Panc1 (cell line): ENCODE measurements around the gene LAMP5. TPM values are rescaled to one million over a fixed set of nuclear protein-coding genes. Genes with fewer than 3 reads are reported as not detected.

ENCODE experiments used
- ATAC-seq: fragments of 200-7000 bp; cut with Tn5 transposase; 2 replicates; pipeline ENCODE4 v1.9.1; 2020; ENCODE audit warnings: mild to moderate bottlenecking, moderate library complexity
- BruUV-seq: library from RNA; stranded (reverse); fragments of 400-500 nt; replicated peaks from 2 replicates; lab custom pipeline; 2021; lab: Mats Ljungman, UMichigan
- CTCF ChIA-PET: fragments of 300-600 bp; sonication (Branson Sonifier 250); formaldehyde crosslinking; loops from one replicate; lab custom pipeline; 2022; ENCODE audit warnings: antibody characterized with exemption; lab: Charles Lee
- POLR2A ChIA-PET: fragments of 300-600 bp; sonication (Branson Sonifier 250); formaldehyde crosslinking; loops from one replicate; lab custom pipeline; 2022; ENCODE audit warnings: antibody characterized with exemption; lab: Charles Lee
- DNase-seq: peaks from one replicate; pipeline ENCODE4 v3.0.0-alpha.2; 2010; ENCODE audit warnings: low read depth, low spot score
- H3K27ac ChIP-seq: 2 replicates; pipeline ENCODE4 v1.5.1; 2011; ENCODE audit warnings: mild to moderate bottlenecking, low read length, inconsistent platforms
- H3K27me3 ChIP-seq: fragments of 200-500 bp; sonication (Bioruptor generic); 2 replicates; pipeline ENCODE4 v1.6.0; 2014; ENCODE audit warnings: low read length, inconsistent platforms; ENCODE audit not compliant: control insufficient read depth, insufficient read depth
- H3K36me3 ChIP-seq: fragments of 200-500 bp; sonication (Bioruptor generic); 2 replicates; pipeline ENCODE4 v1.5.1; 2014; ENCODE audit warnings: inconsistent platforms, mild to moderate bottlenecking, low read length, moderate library complexity; ENCODE audit not compliant: control insufficient read depth, insufficient read depth
- H3K4me1 ChIP-seq: 2 replicates; pipeline ENCODE4 v1.5.1; 2011; ENCODE audit warnings: inconsistent platforms, mild to moderate bottlenecking, low read length, moderate library complexity; ENCODE audit not compliant: control insufficient read depth, insufficient read depth
- H3K4me3 ChIP-seq, 2 experiments: 2 replicates each; pipeline ENCODE4 v1.5.1; 2011 to 2012; ENCODE audit warnings: low read depth in 2 of 2, low read length in 2 of 2, mild to moderate bottlenecking in 2 of 2, inconsistent platforms in 1 of 2, moderate library complexity in 1 of 2
- H3K9me3 ChIP-seq: fragments of 200-500 bp; sonication (Bioruptor generic); 2 replicates; pipeline ENCODE4 v1.5.1; 2014; ENCODE audit warnings: low read depth, mild to moderate bottlenecking, inconsistent platforms, low read length, moderate library complexity; ENCODE audit not compliant: control insufficient read depth, insufficient read depth
- POLR2AphosphoS5 ChIP-seq: IDR thresholded peaks from 2 replicates; pipeline ENCODE4 v1.6.1; 2012; ENCODE audit warnings: mild to moderate bottlenecking, low read depth, low read length, moderate library complexity
- SIN3A ChIP-seq: IDR thresholded peaks from 2 replicates; pipeline ENCODE4 v1.6.1; 2012; ENCODE audit warnings: low read depth, mild to moderate bottlenecking, low read length, moderate library complexity, borderline replicate concordance; ENCODE audit not compliant: insufficient read depth
- TCF7L2 ChIP-seq: IDR thresholded peaks from 2 replicates; pipeline ENCODE4 v1.6.1; 2011; ENCODE audit warnings: mild to moderate bottlenecking, low read depth, low read length, inconsistent platforms
- in situ Hi-C: cut with HindIII; loops from 2 replicates; pipeline ENCODE4 v1.10.0; 2016; ENCODE audit warnings: low sequenced_read_pairs, low pct_unique_long_range_greater_than_20kb
- intact Hi-C: fragments of 100-400 bp; cut with micrococcal nuclease; formaldehyde crosslinking; loops from one replicate; pipeline ENCODE4 v1.10.0; 2022; ENCODE audit not compliant: unreplicated experiment
- total RNA-seq: library from RNA; stranded (reverse); gene quantifications from one replicate; pipeline ENCODE4 v1.2.1, GENCODE V29; 2021; ENCODE audit not compliant: unreplicated experiment
- TF ChIP-seq, protein P1 (sequence below): fragments of 450-650 bp; IDR thresholded peaks from 2 replicates; pipeline ENCODE4 v1.5.1; 2017; ENCODE audit warnings: mild to moderate bottlenecking
- TF ChIP-seq, protein P2 (sequence below), 2 experiments: IDR thresholded peaks; 2 replicates each; pipeline ENCODE4 v1.6.1; 2011 to 2012; ENCODE audit warnings: low read depth in 2 of 2, control low read depth in 1 of 2, low read length in 1 of 2, mild to moderate bottlenecking in 1 of 2, moderate library complexity in 1 of 2; ENCODE audit not compliant: insufficient read depth in 1 of 2

LAMP5 gene
- total RNA-seq, 1 experiment from 2014 or later, result not detected

DNA sequence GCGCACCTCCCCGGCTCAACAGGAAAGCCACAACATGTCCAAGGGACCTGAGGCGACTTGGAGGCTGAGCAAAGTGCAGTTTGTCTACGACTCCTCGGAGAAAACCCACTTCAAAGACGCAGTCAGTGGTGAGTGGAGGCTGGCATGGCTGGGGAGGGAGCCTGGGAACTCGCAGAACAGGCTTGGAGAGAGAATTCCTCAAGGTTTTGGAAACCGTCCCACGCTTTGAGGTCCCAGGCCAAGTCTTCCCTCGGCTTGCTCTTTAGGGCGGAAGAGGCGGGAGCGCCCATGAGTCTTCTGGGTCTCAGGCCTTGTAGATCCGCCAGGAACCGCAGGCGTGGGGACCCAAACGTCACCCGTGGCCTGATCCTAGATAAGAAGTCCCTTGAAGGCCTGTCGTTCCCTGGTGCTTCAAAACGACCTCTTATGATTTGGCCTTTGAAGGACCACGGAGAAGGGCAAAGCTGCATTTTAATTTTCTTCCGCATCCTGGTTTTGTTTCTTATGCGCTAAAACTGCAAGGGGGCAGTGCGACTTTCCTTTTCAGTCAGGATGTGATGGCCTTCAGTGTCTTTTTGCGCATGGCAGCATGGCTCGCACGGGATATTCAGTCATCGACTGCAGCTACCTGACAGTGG, 2.0 kb downstream of the LAMP5 start:
- no TSS peak for BruUV-seq
- DNase-seq, result no peak
- intact Hi-C loops, result no loop called here
- H3K4me1 ChIP-seq, result peaks cover 5% of the 10 kb centered on the region; the same call in 1 of the 2 replicates
- H3K36me3 ChIP-seq, result no peaks in the 10 kb centered on the region; the same call in 1 of the 2 replicates
- ATAC-seq, result peak; percentile 56; the same call in 1 of the 2 replicates
- TF ChIP-seq, protein P1, sequence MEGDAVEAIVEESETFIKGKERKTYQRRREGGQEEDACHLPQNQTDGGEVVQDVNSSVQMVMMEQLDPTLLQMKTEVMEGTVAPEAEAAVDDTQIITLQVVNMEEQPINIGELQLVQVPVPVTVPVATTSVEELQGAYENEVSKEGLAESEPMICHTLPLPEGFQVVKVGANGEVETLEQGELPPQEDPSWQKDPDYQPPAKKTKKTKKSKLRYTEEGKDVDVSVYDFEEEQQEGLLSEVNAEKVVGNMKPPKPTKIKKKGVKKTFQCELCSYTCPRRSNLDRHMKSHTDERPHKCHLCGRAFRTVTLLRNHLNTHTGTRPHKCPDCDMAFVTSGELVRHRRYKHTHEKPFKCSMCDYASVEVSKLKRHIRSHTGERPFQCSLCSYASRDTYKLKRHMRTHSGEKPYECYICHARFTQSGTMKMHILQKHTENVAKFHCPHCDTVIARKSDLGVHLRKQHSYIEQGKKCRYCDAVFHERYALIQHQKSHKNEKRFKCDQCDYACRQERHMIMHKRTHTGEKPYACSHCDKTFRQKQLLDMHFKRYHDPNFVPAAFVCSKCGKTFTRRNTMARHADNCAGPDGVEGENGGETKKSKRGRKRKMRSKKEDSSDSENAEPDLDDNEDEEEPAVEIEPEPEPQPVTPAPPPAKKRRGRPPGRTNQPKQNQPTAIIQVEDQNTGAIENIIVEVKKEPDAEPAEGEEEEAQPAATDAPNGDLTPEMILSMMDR, result no peak
- TF ChIP-seq POLR2AphosphoS5 (no peak), SIN3A (no peak)
- TF ChIP-seq, protein P2, sequence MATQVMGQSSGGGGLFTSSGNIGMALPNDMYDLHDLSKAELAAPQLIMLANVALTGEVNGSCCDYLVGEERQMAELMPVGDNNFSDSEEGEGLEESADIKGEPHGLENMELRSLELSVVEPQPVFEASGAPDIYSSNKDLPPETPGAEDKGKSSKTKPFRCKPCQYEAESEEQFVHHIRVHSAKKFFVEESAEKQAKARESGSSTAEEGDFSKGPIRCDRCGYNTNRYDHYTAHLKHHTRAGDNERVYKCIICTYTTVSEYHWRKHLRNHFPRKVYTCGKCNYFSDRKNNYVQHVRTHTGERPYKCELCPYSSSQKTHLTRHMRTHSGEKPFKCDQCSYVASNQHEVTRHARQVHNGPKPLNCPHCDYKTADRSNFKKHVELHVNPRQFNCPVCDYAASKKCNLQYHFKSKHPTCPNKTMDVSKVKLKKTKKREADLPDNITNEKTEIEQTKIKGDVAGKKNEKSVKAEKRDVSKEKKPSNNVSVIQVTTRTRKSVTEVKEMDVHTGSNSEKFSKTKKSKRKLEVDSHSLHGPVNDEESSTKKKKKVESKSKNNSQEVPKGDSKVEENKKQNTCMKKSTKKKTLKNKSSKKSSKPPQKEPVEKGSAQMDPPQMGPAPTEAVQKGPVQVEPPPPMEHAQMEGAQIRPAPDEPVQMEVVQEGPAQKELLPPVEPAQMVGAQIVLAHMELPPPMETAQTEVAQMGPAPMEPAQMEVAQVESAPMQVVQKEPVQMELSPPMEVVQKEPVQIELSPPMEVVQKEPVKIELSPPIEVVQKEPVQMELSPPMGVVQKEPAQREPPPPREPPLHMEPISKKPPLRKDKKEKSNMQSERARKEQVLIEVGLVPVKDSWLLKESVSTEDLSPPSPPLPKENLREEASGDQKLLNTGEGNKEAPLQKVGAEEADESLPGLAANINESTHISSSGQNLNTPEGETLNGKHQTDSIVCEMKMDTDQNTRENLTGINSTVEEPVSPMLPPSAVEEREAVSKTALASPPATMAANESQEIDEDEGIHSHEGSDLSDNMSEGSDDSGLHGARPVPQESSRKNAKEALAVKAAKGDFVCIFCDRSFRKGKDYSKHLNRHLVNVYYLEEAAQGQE (IDR thresholded peaks at IDR 0.05; ENCODE audit: insufficient read depth in 1 of 2, low read depth in 2 of 2, low read length in 1 of 2), result no peak
- H3K4me3 ChIP-seq, result no peak overlapping the region
- peaks cover 32% of the 10 kb centered on the region for H3K27me3 ChIP-seq
- H3K9me3 ChIP-seq, result no peaks in the 10 kb centered on the region
- no peak overlapping the region for H3K27ac ChIP-seq
- ChIA-PET CTCF (no interaction called here), POLR2A (no interaction called here)
- in situ Hi-C loops, result no loop called here

DNA sequence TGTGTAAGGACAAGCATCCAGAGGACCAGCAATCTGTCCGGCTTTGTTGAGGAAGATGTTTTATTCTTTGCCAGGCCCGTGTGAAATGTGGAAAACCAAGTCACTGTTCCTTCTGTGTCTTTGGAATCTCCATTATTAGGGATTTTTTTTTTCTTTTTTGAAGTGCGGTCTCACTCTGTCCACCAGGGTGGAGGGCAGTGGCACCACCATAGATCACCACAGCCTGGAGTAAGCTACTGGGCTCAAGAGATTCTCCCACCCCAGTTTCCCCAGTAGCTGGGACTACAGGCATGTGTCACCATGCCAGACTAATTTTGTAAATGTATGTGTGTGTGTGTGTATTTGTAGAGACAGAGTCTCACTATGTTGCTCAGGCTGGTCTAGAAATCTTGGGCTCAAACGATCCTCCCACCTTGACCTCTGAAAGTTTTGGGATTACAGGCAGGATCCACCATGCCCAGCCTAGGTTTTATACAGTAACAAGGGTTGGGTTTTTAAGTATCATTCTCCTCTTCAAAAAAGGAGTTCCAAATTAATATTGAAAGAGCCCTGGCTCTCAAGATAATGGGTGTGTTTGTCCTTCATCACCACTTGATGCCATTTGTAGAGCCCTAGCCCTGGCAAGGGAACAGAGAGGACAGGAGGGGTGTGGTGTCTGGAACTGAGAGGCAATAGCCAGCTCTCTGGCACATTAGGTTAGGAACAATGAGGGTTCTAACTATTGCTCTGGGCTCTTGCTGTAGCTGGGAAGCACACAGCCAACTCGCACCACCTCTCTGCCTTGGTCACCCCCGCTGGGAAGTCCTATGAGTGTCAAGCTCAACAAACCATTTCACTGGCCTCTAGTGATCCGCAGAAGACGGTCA, 3.1 kb downstream of the LAMP5 start:
- ChIA-PET CTCF (no interaction called here), POLR2A (no interaction called here)
- H3K27ac ChIP-seq, result no peak overlapping the region
- H3K4me1 ChIP-seq, result peaks cover 5% of the 10 kb centered on the region; the same call in 1 of the 2 replicates
- H3K4me3 ChIP-seq, result no peak overlapping the region
- no peak for ATAC-seq
- TF ChIP-seq, protein P2 (IDR thresholded peaks at IDR 0.05; ENCODE audit: insufficient read depth in 1 of 2, low read depth in 2 of 2, low read length in 1 of 2), result no peak
- TF ChIP-seq SIN3A, result no peak
- TF ChIP-seq TCF7L2, result no peak
- no peak for TF ChIP-seq POLR2AphosphoS5
- TF ChIP-seq, protein P1, result no peak
- in situ Hi-C loops (no loop called here), intact Hi-C loops (no loop called here)
- peaks cover 29% of the 10 kb centered on the region for H3K27me3 ChIP-seq
- no peaks in the 10 kb centered on the region; the same call in 1 of the 2 replicates for H3K36me3 ChIP-seq
- DNase-seq, result no peak
- no peaks in the 10 kb centered on the region for H3K9me3 ChIP-seq
- BruUV-seq, result no TSS peak
